Testis (tissue), 2 donors: ENCODE data around the gene ADK.

Experiments used
- POLR2A ChIP-seq: fragments of 450-650 bp; IDR thresholded peaks from one replicate; pipeline ENCODE4 v1.6.1; 2017; ENCODE audit warnings: antibody characterized with exemption, mild to moderate bottlenecking, moderate library complexity
- TF ChIP-seq, protein P1 (sequence below), 3 experiments: fragments of 450-650 bp in 2 of 3; fragments of 200-600 bp in 1 of 3; sonication (generic) in 1 of 3; IDR thresholded peaks; one replicate each; pipeline ENCODE4 v1.5.1; 2016 to 2019; ENCODE audit warnings: antibody characterized with exemption in 3 of 3, mild to moderate bottlenecking in 2 of 3, moderate library complexity in 1 of 3

DNA sequence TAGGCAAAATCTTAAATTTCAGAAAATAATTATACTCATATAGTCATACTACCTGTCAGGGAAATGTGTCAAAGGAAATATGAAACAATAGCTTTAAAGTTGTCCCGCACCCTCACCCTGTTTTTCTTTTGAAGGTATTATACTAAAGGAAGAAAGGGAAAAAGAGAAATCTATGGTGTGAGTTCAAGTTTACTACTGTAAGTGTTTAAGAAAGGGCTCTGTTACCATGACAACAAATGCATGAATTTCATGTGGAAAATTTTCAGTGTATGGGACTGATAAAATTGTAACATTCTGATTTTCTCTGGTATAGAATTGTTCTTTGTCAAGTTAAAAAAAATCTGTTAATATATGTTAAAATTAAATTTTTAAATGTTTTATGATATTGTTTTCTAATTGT lies 229.8 kb downstream of the ADK start:
- TF ChIP-seq, protein P1, sequence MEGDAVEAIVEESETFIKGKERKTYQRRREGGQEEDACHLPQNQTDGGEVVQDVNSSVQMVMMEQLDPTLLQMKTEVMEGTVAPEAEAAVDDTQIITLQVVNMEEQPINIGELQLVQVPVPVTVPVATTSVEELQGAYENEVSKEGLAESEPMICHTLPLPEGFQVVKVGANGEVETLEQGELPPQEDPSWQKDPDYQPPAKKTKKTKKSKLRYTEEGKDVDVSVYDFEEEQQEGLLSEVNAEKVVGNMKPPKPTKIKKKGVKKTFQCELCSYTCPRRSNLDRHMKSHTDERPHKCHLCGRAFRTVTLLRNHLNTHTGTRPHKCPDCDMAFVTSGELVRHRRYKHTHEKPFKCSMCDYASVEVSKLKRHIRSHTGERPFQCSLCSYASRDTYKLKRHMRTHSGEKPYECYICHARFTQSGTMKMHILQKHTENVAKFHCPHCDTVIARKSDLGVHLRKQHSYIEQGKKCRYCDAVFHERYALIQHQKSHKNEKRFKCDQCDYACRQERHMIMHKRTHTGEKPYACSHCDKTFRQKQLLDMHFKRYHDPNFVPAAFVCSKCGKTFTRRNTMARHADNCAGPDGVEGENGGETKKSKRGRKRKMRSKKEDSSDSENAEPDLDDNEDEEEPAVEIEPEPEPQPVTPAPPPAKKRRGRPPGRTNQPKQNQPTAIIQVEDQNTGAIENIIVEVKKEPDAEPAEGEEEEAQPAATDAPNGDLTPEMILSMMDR (IDR thresholded peaks at IDR 0.05) = no peak
- TF ChIP-seq POLR2A = no peak
